ENCODE data around the gene NSUN3.

- no peak for TF ChIP-seq POLR2A (IDR thresholded peaks at IDR 0.05)
- TF ChIP-seq, protein P1, sequence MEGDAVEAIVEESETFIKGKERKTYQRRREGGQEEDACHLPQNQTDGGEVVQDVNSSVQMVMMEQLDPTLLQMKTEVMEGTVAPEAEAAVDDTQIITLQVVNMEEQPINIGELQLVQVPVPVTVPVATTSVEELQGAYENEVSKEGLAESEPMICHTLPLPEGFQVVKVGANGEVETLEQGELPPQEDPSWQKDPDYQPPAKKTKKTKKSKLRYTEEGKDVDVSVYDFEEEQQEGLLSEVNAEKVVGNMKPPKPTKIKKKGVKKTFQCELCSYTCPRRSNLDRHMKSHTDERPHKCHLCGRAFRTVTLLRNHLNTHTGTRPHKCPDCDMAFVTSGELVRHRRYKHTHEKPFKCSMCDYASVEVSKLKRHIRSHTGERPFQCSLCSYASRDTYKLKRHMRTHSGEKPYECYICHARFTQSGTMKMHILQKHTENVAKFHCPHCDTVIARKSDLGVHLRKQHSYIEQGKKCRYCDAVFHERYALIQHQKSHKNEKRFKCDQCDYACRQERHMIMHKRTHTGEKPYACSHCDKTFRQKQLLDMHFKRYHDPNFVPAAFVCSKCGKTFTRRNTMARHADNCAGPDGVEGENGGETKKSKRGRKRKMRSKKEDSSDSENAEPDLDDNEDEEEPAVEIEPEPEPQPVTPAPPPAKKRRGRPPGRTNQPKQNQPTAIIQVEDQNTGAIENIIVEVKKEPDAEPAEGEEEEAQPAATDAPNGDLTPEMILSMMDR (IDR thresholded peaks at IDR 0.05), result no peak
Measured at GRCh38 chr3:94171954-94172353, 109.1 kb downstream of the NSUN3 start.

All from heart left ventricle (tissue), 13 donors.